Transverse colon (tissue), 4 donors: ENCODE data around the gene FAM50B.

ENCODE experiments used
- CTCF ChIP-seq, 5 experiments: fragments of 200-600 bp in 3 of 5; fragments of 450-650 bp in 2 of 5; sonication (generic) in 3 of 5; IDR thresholded peaks; 1 replicate in 2 of 5; 2 replicates in 3 of 5; pipeline ENCODE4 v1.5.1; 2016 to 2017; ENCODE audit warnings: antibody characterized with exemption in 5 of 5, inconsistent platforms in 3 of 5, mild to moderate bottlenecking in 2 of 5, moderate library complexity in 1 of 5
- POLR2AphosphoS5 ChIP-seq, 3 donors: sonication (generic); formaldehyde crosslinking; IDR thresholded peaks; one replicate each; pipeline ENCODE4 v1.6.1; 2016; ENCODE audit warnings: antibody characterized with exemption in 3 of 3

- no peak for TF ChIP-seq CTCF (IDR thresholded peaks at IDR 0.05)
- TF ChIP-seq POLR2AphosphoS5 (IDR thresholded peaks at IDR 0.05) = no peak
Observed at GRCh38 chr6:3859878-3860552, 10.8 kb downstream of the FAM50B start.
